ENCODE measurements around the gene DRICH1.

DNA sequence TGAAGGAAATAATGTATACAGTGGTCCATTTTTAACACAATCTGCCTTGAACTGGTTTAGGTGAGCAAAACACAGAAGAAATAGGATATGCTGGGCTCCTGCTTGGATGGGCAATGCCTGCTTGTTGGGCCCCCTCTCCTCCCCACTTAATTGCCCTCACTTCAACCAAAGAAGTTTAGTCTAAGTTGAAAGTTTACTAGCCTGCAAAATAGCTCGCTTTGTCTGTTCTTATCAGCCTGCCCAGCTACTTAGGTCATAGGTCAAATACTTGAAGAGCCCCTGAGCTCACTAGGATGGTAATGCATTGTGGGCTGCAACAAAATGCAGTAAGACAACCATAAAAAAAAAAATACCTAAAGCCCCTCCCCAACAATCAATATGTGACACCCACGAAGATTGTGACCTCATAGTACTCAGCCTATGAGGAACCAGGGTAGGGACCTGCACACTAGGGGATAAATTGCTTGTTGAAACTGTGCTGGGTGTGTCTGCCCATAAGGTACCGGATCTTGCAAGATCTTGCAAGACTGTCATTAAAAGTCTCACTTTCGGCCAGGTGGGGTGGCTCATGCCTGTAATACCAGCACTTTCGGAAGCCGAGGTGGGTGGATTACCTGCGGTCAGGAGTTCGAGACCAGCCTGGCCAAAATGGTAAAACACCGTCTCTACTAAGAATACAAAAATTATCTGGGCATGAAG is 10.9 kb downstream of the DRICH1 start:
- TF ChIP-seq CTCF (conservative IDR thresholded peaks at IDR 0.05; ENCODE audit: low read length) (no peak), EZH2phosphoT487 (IDR thresholded peaks at IDR 0.05; ENCODE audit: borderline replicate concordance, low read depth, low read length) (no peak)

Data from OCI-LY7 (cell line).